ENCODE results near the gene OR2T3.
"Not testable (repeated sequence)": the region's sequence is repeated elsewhere in the genome, so short reads cannot be mapped to it uniquely, and the experiment has no call there.

DNA sequence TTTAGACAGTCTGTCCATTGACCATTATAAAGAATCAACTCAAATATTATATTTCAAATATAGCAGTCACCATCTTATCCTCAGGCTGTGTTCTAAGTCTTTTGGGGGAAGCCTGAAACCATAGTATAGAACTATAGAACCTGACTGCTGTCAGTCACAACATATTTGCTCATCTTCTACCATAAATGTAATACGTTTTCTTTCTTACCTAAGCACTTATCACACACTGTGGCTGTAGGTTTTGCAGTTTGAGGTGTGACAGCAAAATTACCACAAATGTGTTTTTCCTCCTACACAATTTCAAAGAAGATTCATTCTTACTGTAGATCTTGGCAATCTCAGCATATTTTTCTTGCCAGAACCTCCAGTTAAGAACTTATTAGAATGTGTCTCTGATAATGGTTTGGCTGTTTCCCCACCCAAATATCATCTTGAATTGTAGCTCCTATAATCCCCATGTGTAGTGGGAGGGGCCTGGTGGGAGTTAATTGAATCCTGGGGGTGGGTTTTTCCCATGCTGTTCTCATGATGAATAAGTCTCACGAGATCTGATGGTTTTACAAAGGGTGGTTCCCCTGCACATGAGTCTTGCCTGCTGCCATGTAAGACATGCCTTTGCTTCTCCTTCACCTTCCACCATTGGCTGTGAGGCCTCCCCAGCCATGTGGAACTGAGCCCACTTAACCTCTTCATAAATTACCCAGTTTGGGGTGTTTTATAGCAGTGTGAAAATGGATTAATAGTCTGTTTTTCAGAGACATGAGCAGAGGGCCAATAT lies 30.5 kb upstream of the OR2T3 start:
- TF ChIP-seq SRF (IDR thresholded peaks at IDR 0.05; ENCODE audit: low read depth); YY1 (IDR thresholded peaks at IDR 0.05; ENCODE audit: extremely low read depth, insufficient replicate concordance, low read depth, low read length): not testable (repeated sequence)
- TF ChIP-seq, protein P1, sequence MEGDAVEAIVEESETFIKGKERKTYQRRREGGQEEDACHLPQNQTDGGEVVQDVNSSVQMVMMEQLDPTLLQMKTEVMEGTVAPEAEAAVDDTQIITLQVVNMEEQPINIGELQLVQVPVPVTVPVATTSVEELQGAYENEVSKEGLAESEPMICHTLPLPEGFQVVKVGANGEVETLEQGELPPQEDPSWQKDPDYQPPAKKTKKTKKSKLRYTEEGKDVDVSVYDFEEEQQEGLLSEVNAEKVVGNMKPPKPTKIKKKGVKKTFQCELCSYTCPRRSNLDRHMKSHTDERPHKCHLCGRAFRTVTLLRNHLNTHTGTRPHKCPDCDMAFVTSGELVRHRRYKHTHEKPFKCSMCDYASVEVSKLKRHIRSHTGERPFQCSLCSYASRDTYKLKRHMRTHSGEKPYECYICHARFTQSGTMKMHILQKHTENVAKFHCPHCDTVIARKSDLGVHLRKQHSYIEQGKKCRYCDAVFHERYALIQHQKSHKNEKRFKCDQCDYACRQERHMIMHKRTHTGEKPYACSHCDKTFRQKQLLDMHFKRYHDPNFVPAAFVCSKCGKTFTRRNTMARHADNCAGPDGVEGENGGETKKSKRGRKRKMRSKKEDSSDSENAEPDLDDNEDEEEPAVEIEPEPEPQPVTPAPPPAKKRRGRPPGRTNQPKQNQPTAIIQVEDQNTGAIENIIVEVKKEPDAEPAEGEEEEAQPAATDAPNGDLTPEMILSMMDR (IDR thresholded peaks at IDR 0.05 in 2 of 3, conservative IDR thresholded peaks at IDR 0.05 in 1 of 3; ENCODE audit: borderline replicate concordance in 1 of 3, insufficient read depth in 1 of 3, low read depth in 2 of 3, low read length in 2 of 3): not testable (repeated sequence)

All from HCT116 (cell line).